HepG2 (cell line): ENCODE measurements around the gene SLC45A1. TPM values are rescaled to one million over a fixed set of nuclear protein-coding genes. Genes with fewer than 3 reads are reported as not detected.

ENCODE experiments used
- AGO2 ChIP-seq: fragments of 200-400 bp; formaldehyde crosslinking; optimal IDR thresholded peaks from 2 replicates; pipeline ENCODE3; 2017; ENCODE audit warnings: mild to moderate bottlenecking, low read depth, low read length, moderate library complexity
- BCL6 ChIP-seq: IDR thresholded peaks from 2 replicates; pipeline ENCODE4 v1.6.1; 2016; ENCODE audit warnings: missing genetic modification reagents, missing compliant biosample characterization
- CBX2 ChIP-seq, 2 experiments: fragments of 200-600 bp in 1 of 2; sonication (generic); formaldehyde crosslinking in 1 of 2; IDR thresholded peaks; 2 replicates each; pipeline versions ENCODE4 v1.7.0 to v1.8.1; 2018 to 2022; ENCODE audit warnings: low read depth in 2 of 2, low read length in 1 of 2, mild to moderate bottlenecking in 1 of 2, missing genetic modification reagents in 1 of 2
- GZF1 ChIP-seq: sonication (generic); formaldehyde crosslinking; IDR thresholded peaks from 2 replicates; pipeline ENCODE4 v1.5.1; 2020; ENCODE audit warnings: mild to moderate bottlenecking, missing genetic modification reagents
- MIXL1 ChIP-seq: IDR thresholded peaks from 2 replicates; pipeline ENCODE4 v1.6.1; 2016
- NAIF1 ChIP-seq: sonication (generic); formaldehyde crosslinking; IDR thresholded peaks from 2 replicates; pipeline ENCODE4 v1.5.0; 2020; ENCODE audit warnings: mild to moderate bottlenecking, missing genetic modification reagents, borderline replicate concordance
- POLR2G ChIP-seq: fragments of 200-400 bp; formaldehyde crosslinking; IDR thresholded peaks from 2 replicates; pipeline ENCODE4 v1.6.1; 2018; ENCODE audit warnings: mild to moderate bottlenecking, low read depth, low read length, moderate library complexity
- SMC3 ChIP-seq: IDR thresholded peaks from 2 replicates; pipeline ENCODE4 v1.6.1; 2011; ENCODE audit warnings: low read length, improper control_type of control experiment
- ZBTB7B ChIP-seq: sonication (generic); formaldehyde crosslinking; IDR thresholded peaks from 2 replicates; pipeline ENCODE4 v1.4.0; 2020; ENCODE audit warnings: missing genetic modification reagents
- polyA plus RNA-seq, 8 experiments: library from polyadenylated mRNA; depleted of rRNA in 3 of 8; stranded (reverse) in 7 of 8; unstranded in 1 of 8; fragments of >200 nt; fragmentation: Illumina TruSeq in 4 of 8; extraction: Trizol in 4 of 8; gene quantifications; 2 replicates each; pipeline versions ENCODE4 v1.2.1 to v1.2.3, GENCODE V29; 2011 to 2016; ENCODE audit warnings: low read depth in 4 of 8, missing spikeins in 1 of 8, mixed read lengths in 1 of 8; ENCODE audit not compliant: insufficient read depth in 1 of 8
- total RNA-seq, 5 experiments: library from RNA; depleted of rRNA; stranded (reverse); fragments of >200 nt; fragmentation: Illumina TruSeq; extraction: Trizol; gene quantifications; 2 replicates each; pipeline ENCODE4 v1.2.3, GENCODE V29; 2016; ENCODE audit warnings: low read depth in 1 of 5
- TF ChIP-seq, protein P1 (sequence below): IDR thresholded peaks from 2 replicates; pipeline ENCODE4 v1.4.0; 2020; ENCODE audit warnings: mild to moderate bottlenecking, missing genetic modification reagents
- TF ChIP-seq, protein P2 (sequence below): sonication (generic); formaldehyde crosslinking; IDR thresholded peaks from 2 replicates; pipeline ENCODE4 v1.4.0; 2020; ENCODE audit warnings: missing genetic modification reagents
- TF ChIP-seq, protein P3 (sequence below): sonication (generic); formaldehyde crosslinking; IDR thresholded peaks from 2 replicates; pipeline ENCODE4 v1.5.1; 2020; ENCODE audit warnings: mild to moderate bottlenecking, missing genetic modification reagents, borderline replicate concordance
- TF ChIP-seq, protein P4 (sequence below): sonication (generic); formaldehyde crosslinking; IDR thresholded peaks from 2 replicates; pipeline ENCODE4 v1.8.1; 2022; ENCODE audit warnings: low read depth, mild to moderate bottlenecking, missing genetic modification reagents

SLC45A1 gene
- total and polyA plus RNA-seq, 2 of the 13 experiments (the other 11 are each of a cell fraction or from before 2014, with no cell fraction given): not detected

DNA sequence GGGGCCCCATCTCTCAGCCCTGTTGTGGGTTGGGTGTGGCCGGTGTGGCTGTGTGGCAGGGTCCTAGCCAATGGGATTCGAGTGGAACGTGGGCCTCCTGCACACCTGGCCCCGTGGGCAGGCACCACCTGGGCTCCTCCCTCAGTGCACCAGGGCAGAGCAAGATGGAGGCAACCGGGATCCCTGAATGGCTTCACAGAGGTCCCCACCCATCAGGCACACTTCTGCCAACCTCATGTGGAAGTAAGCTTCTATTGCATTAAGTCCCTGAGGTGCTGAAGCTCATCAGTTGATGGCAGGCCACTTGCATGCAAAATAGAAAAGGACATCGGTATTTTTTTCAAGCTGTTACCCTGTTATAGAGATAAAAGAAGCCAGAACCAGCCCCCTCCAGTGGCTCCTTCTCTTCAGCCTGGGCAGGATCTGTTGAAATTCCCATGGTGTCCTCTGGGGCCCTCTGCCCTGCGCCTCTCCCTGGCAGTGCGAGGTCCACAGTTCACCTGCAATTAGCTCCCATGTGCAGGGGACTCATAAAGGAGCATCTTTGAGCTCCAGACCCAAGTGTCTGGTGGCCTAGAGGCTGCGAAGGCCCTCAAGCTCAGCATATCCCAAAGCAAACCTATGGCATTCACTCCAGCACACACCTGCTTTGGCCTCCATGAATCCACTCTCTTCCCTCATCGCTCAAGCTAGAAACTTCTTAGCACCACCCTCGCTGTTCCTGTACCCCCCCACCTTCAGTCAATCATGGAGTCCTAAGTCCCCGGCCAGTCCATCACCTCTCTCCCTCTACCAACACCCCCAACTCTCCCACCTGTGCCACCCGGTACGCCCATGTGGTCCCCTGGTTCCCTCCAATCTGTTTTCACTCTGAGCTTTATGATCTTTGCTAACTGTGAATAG, 2.1 kb upstream of the SLC45A1 start (continued):
- TF ChIP-seq, protein P1, sequence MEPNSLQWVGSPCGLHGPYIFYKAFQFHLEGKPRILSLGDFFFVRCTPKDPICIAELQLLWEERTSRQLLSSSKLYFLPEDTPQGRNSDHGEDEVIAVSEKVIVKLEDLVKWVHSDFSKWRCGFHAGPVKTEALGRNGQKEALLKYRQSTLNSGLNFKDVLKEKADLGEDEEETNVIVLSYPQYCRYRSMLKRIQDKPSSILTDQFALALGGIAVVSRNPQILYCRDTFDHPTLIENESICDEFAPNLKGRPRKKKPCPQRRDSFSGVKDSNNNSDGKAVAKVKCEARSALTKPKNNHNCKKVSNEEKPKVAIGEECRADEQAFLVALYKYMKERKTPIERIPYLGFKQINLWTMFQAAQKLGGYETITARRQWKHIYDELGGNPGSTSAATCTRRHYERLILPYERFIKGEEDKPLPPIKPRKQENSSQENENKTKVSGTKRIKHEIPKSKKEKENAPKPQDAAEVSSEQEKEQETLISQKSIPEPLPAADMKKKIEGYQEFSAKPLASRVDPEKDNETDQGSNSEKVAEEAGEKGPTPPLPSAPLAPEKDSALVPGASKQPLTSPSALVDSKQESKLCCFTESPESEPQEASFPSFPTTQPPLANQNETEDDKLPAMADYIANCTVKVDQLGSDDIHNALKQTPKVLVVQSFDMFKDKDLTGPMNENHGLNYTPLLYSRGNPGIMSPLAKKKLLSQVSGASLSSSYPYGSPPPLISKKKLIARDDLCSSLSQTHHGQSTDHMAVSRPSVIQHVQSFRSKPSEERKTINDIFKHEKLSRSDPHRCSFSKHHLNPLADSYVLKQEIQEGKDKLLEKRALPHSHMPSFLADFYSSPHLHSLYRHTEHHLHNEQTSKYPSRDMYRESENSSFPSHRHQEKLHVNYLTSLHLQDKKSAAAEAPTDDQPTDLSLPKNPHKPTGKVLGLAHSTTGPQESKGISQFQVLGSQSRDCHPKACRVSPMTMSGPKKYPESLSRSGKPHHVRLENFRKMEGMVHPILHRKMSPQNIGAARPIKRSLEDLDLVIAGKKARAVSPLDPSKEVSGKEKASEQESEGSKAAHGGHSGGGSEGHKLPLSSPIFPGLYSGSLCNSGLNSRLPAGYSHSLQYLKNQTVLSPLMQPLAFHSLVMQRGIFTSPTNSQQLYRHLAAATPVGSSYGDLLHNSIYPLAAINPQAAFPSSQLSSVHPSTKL (CRISPR knock-in tag): peak; percentile 50; the same call in 1 of the 2 replicates
- TF ChIP-seq ZBTB7B (CRISPR knock-in tag) (0 out of 2 replicates have a peak, but pooled peaks have one; percentile 37), BCL6 (CRISPR knock-in tag) (peak; percentile 31; the same call in 1 of the 2 replicates), GZF1 (no peak), CBX2 (IDR thresholded peaks at IDR 0.05; ENCODE audit: low read depth, low read length) (no peak), CBX2 (CRISPR knock-in tag; IDR thresholded peaks at IDR 0.05; ENCODE audit: low read depth) (no peak), MIXL1 (CRISPR knock-in tag) (no peak), POLR2G (no peak), AGO2 (no peak), NAIF1 (CRISPR knock-in tag) (no peak), SMC3 (peak; percentile 14; the same call in 1 of the 2 replicates)
- TF ChIP-seq, protein P2, sequence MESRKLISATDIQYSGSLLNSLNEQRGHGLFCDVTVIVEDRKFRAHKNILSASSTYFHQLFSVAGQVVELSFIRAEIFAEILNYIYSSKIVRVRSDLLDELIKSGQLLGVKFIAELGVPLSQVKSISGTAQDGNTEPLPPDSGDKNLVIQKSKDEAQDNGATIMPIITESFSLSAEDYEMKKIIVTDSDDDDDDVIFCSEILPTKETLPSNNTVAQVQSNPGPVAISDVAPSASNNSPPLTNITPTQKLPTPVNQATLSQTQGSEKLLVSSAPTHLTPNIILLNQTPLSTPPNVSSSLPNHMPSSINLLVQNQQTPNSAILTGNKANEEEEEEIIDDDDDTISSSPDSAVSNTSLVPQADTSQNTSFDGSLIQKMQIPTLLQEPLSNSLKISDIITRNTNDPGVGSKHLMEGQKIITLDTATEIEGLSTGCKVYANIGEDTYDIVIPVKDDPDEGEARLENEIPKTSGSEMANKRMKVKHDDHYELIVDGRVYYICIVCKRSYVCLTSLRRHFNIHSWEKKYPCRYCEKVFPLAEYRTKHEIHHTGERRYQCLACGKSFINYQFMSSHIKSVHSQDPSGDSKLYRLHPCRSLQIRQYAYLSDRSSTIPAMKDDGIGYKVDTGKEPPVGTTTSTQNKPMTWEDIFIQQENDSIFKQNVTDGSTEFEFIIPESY (CRISPR knock-in tag): no peak
- TF ChIP-seq, protein P3, sequence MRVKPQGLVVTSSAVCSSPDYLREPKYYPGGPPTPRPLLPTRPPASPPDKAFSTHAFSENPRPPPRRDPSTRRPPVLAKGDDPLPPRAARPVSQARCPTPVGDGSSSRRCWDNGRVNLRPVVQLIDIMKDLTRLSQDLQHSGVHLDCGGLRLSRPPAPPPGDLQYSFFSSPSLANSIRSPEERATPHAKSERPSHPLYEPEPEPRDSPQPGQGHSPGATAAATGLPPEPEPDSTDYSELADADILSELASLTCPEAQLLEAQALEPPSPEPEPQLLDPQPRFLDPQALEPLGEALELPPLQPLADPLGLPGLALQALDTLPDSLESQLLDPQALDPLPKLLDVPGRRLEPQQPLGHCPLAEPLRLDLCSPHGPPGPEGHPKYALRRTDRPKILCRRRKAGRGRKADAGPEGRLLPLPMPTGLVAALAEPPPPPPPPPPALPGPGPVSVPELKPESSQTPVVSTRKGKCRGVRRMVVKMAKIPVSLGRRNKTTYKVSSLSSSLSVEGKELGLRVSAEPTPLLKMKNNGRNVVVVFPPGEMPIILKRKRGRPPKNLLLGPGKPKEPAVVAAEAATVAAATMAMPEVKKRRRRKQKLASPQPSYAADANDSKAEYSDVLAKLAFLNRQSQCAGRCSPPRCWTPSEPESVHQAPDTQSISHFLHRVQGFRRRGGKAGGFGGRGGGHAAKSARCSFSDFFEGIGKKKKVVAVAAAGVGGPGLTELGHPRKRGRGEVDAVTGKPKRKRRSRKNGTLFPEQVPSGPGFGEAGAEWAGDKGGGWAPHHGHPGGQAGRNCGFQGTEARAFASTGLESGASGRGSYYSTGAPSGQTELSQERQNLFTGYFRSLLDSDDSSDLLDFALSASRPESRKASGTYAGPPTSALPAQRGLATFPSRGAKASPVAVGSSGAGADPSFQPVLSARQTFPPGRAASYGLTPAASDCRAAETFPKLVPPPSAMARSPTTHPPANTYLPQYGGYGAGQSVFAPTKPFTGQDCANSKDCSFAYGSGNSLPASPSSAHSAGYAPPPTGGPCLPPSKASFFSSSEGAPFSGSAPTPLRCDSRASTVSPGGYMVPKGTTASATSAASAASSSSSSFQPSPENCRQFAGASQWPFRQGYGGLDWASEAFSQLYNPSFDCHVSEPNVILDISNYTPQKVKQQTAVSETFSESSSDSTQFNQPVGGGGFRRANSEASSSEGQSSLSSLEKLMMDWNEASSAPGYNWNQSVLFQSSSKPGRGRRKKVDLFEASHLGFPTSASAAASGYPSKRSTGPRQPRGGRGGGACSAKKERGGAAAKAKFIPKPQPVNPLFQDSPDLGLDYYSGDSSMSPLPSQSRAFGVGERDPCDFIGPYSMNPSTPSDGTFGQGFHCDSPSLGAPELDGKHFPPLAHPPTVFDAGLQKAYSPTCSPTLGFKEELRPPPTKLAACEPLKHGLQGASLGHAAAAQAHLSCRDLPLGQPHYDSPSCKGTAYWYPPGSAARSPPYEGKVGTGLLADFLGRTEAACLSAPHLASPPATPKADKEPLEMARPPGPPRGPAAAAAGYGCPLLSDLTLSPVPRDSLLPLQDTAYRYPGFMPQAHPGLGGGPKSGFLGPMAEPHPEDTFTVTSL (CRISPR knock-in tag): 0 out of 2 replicates have a peak, but pooled peaks have one; percentile 6
- TF ChIP-seq, protein P4, sequence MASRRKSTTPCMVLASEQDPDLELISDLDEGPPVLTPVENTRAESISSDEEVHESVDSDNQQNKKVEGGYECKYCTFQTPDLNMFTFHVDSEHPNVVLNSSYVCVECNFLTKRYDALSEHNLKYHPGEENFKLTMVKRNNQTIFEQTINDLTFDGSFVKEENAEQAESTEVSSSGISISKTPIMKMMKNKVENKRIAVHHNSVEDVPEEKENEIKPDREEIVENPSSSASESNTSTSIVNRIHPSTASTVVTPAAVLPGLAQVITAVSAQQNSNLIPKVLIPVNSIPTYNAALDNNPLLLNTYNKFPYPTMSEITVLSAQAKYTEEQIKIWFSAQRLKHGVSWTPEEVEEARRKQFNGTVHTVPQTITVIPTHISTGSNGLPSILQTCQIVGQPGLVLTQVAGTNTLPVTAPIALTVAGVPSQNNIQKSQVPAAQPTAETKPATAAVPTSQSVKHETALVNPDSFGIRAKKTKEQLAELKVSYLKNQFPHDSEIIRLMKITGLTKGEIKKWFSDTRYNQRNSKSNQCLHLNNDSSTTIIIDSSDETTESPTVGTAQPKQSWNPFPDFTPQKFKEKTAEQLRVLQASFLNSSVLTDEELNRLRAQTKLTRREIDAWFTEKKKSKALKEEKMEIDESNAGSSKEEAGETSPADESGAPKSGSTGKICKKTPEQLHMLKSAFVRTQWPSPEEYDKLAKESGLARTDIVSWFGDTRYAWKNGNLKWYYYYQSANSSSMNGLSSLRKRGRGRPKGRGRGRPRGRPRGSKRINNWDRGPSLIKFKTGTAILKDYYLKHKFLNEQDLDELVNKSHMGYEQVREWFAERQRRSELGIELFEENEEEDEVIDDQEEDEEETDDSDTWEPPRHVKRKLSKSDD: no peak
